NCI-H1436 (cell line): ENCODE measurements around the gene MSX2.

ENCODE experiments used
- DNase-seq: peaks from one replicate; lab custom pipeline; 2025; lab: John Stamatoyannopoulos, UW

Gene MSX2

DNA sequence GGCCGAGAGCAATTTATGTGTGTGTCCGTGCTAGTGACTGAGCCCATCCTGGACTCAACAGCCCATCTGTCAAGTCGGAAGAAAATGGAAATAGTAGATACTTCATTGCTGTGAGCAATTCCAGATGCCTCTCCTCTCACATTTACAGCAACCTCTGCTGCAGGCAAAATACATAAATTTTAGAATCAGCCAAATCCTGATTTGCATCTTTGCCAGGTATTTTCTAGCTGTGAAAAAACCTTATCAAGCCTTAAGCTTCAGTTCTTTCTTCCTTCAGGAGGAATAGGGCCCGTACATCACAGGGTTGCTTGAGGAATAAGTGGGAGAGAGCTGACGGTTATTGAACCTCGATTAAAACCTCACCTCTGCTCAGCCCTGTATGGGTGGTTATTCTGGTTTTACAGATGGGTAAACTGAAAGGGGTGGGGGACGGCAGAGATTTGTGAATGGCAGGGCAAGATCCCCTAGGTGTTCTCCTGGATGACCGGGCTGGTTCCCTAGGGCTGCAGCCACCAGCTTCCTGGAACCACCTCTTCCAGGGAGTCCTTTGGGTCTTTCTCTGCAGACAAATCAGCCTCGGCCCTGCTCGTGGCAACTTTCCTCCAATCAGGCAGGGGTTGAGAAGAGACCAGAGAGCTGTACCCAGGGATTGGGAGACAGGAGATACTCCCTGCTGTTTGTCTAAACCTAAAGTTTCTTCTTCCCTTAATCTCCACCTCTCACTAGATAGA, 5.3 kb upstream of the MSX2 start:
- DNase-seq, result no peak

- no peak for DNase-seq
These were observed 4.4 kb upstream of the MSX2 start for GRCh38 chr5:174719793-174720611.

- no peak for DNase-seq
These were observed 3.5 kb upstream of the MSX2 start for GRCh38 chr5:174720612-174721529.

- DNase-seq, result no peak
These were observed 2.6 kb upstream of the MSX2 start for GRCh38 chr5:174721530-174722432.

- no peak for DNase-seq
These were observed 1.9 kb upstream of the MSX2 start for GRCh38 chr5:174722500-174722899.

DNA sequence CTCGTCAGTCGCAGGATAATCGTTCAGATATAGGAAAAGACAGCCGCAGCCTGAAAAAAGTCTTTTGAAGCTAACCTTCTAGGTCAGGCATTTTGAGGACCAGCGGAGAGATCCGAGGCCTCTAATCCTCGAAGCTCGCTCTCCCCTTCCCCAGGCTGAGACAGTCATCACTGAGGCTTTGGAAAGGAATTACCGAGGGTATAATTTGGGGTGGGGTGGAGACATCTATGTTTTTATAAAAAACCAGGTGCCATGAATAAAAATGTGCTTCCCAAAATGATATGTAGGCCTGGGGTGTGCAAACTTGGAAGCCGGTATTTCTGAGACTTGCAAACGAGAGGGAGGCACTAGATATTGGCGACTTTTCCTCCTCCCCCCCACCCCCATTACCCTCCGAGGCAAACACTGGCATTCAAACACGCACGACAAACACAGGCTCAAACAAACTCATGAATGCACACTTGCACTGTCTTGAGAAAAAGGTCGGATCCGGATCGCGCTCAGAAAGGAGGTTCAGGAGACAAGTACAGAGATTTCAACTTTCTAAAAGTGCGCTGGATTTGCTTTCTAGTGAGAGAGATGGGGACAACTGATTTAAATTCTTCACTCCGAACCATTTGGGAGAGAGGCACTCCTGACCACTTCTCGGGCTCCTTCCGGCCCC, 935 bp upstream of the MSX2 start:
- DNase-seq, result no peak

GRCh38 chr5:174723979-174724483, 351 bp upstream of the MSX2 start:
- no peak for DNase-seq

- no peak for DNase-seq
These were observed 1.0 kb downstream of the MSX2 start for GRCh38 chr5:174725261-174725990.

DNA sequence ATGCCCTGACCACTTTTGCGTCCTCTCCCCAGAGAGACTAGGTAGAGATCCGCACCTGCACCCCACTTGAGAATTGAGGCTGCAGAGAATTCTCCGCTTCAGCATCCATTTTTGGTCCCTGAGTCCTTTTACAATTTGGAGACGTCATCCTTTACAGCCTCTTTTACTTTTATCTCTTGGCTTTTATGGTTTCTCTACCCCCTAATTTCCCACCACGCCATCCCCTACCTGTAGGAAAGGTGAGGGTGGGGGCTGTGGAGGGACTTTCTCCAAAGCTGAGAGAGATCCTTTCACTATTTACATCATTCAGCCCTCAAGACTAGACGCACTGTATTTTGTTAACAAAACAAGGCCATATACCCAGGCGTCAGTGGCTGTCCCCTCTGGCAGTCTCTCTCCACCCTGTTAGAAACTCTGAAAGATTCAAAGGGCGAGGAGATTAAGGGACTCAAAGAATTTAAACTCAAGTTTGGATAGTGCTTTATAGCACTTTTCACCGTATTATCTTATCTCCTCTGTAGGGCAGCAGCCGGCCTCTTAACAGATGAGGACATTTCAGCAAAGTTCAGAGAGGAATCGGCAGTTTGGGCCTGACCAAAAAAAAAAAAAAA, 1.7 kb downstream of the MSX2 start:
- DNase-seq, result no peak

GRCh38 chr5:174726916-174727793, 2.8 kb downstream of the MSX2 start:
- DNase-seq, result no peak

DNA sequence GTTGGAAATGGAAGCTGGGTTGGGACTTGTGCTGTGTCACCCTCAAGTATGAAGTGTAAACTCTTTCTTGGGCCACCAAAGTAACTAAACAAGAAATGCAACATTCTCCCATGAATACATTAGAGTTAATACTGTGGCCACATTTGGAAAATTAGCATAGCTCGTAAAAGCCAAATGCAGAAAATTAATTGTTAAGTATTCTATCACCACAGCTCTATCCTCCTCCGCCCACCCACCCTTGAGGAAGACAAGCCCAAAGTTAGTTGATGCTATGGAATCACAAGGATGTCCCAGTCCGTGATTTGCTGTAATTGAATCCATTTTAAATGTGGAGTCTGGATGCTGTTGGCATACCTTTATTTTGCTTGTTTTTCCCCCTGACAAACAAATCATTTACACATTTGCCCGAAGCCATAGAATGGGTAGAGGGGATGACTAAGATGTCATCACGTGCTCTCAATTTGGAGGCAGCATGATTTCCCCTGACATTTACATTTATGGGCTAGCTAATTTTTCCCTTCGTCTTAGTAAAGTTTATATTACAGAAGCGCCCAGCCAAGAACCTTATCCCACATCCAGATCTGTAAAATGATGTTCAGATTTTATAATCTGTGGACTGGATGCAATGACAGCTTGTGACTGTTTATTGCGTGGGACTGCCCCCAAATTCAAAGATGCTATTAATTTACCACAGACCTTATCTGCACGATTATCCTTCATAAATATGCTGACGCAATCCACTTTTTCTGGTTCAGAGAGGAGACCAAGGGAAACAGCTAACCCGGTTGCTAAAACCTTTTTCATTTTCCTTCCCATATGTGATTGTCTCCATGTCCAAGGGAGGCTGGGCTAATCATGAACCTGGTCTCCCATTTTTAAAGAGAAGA, 3.7 kb downstream of the MSX2 start:
- no peak for DNase-seq

DNA sequence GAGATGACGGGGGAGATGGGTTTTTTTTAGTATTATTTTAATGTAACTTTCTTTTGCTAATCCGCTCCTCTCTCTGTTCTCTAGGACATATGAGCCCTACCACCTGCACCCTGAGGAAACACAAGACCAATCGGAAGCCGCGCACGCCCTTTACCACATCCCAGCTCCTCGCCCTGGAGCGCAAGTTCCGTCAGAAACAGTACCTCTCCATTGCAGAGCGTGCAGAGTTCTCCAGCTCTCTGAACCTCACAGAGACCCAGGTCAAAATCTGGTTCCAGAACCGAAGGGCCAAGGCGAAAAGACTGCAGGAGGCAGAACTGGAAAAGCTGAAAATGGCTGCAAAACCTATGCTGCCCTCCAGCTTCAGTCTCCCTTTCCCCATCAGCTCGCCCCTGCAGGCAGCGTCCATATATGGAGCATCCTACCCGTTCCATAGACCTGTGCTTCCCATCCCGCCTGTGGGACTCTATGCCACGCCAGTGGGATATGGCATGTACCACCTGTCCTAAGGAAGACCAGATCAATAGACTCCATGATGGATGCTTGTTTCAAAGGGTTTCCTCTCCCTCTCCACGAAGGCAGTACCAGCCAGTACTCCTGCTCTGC, 4.8 kb downstream of the MSX2 start:
- DNase-seq, result no peak

- no peak for DNase-seq
These were observed 7.0 kb downstream of the MSX2 start for GRCh38 chr5:174731214-174732035.

GRCh38 chr5:174732036-174733020, 7.9 kb downstream of the MSX2 start:
- DNase-seq, result no peak
